Fibroblast of skin of abdomen (primary cell): ENCODE data around the gene SUPT16H. TPM values are rescaled to one million over a fixed set of nuclear protein-coding genes. Genes with fewer than 3 reads are reported as not detected.
"Not testable (repeated sequence)": the region's sequence is repeated elsewhere in the genome, so short reads cannot be mapped to it uniquely, and the experiment has no call there.

Experiments
- DNase-seq: peaks from one replicate; pipeline ENCODE4 v3.0.0-alpha.2; 2013
- polyA plus RNA-seq, 2 experiments: library from polyadenylated mRNA; unstranded; fragments of 120-200 nt; gene quantifications; one replicate each; pipeline ENCODE4 v1.2.1, GENCODE V29; 2013; ENCODE audit not compliant: insufficient read length in 2 of 2

The SUPT16H gene
- 90.7 TPM for polyA plus RNA-seq (2013, experiment 1 of 2; ENCODE audit: insufficient read length)
- polyA plus RNA-seq (2013, experiment 2 of 2; ENCODE audit: insufficient read length): 85.2 TPM

- DNase-seq: peak; percentile 97
These were observed at the start of gene SUPT16H for GRCh38 chr14:21383848-21384493. TSS of gene SUPT16H (minus strand) at chr14:21384019. CDS start at chr14:21383927, 92 bp downstream.

- DNase-seq: no peak
These were observed 47.3 kb upstream of the SUPT16H start for GRCh38 chr14:21431126-21431525.

- no peak for DNase-seq
These were observed 45.1 kb upstream of the SUPT16H start for GRCh38 chr14:21428930-21429329.

- DNase-seq: no peak
These were observed 42.9 kb upstream of the SUPT16H start for GRCh38 chr14:21426692-21427091.

- DNase-seq: no peak
These were observed 35.7 kb upstream of the SUPT16H start for GRCh38 chr14:21419528-21419927.

GRCh38 chr14:21415329-21415728 is 31.5 kb upstream of the SUPT16H start:
- DNase-seq: no peak

GRCh38 chr14:21414137-21414631 is 30.4 kb upstream of the SUPT16H start:
- DNase-seq: no peak

DNA sequence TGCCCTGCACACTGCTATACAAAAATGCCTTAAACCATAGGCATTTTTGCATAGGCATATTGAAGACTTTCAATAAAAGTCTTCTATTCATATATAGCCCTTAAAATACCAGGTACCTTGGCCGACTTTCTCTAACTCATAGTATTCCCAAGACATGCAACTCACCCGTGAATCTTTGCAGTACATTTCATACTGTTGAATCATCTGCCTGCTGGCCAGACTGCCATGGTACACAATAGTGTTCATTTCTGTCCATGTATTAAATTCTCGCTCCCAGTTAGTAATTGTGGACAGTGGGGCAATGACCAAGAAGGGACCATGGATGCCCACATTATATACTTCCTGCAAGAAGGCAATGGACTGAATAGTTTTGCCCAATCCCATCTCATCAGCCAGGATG is 24.3 kb upstream of the SUPT16H start:
- peak; percentile 30 for DNase-seq

DNA sequence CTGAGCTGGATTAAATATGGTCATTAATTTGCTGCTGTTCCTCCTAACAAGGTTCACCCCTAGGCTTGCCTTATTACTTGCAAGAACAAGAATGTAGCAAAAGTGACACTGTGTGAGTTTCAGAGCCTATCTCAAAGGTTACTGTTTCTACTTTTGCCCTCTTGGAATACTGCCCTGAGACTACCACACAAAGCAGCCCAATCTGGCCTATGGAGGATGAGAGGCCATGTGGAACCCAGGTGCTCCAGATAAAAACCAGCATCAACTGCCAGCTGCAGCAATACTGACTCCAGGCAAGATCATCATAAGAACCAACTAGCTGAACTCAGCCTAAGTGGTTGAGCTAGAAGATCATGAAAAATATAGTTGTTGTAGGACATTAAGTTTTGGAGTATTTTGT is 22.4 kb upstream of the SUPT16H start:
- DNase-seq: no peak

GRCh38 chr14:21405097-21405496 is 21.3 kb upstream of the SUPT16H start:
- DNase-seq: no peak

- no peak for DNase-seq
These were observed 15.6 kb upstream of the SUPT16H start for GRCh38 chr14:21399311-21399870.

DNA sequence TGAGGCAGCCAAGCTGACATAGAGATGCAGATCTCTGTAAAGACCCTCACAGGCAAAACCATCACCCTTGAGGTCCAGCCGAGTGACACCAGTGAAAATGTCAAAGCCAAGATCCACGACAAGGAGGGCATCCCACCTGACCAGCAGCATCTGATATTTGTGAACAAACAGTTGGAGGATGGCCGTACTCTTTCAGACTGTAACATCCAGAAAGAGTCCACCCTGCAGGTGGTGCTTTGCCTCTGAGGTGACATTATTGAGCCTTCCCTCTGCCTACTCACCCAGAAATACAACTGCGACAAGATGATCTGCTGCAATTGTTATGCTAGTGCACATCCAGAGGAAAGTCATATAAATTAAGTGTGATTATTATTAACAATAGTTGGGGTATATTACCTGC is 15.1 kb upstream of the SUPT16H start:
- DNase-seq: no peak

DNA sequence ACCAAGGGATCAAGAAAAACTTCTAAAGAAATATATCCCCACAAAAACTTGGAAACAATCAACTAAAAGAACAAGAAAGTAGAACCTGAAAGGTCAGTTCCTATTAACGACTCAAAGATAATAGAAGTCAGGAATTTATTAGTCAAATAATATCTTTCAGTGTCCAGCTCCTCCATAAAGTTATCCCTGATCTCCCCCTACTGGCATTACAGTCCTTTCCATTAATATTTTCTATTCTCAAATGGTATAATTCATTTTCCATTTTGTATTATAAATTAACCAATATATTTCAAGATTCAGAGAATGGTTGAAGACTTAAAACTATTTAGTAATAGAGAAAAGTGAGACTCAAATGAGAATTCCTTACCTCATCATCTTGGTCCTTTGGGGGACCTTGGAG is 11.6 kb upstream of the SUPT16H start:
- DNase-seq: no peak

- DNase-seq: no peak
These were observed 1.5 kb upstream of the SUPT16H start for GRCh38 chr14:21385188-21385904.

DNA sequence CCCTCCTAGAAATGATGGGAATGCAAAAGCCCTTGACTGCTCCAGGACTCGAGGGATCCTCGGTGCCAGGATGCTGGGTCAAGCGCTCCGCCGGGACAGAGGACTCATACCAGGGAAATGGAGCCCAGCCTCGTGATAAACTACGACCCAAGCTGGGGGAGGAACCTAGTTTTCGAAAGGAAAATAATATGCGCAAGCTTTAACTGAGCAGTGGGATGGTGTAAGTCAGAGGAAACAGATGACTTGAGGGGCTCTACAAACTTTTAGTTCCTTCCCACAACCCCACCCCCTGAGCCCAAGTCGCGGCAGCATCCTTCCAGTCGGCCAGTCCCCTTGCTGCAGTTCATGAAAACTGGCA is 654 bp upstream of the SUPT16H start:
- DNase-seq: no peak

DNA sequence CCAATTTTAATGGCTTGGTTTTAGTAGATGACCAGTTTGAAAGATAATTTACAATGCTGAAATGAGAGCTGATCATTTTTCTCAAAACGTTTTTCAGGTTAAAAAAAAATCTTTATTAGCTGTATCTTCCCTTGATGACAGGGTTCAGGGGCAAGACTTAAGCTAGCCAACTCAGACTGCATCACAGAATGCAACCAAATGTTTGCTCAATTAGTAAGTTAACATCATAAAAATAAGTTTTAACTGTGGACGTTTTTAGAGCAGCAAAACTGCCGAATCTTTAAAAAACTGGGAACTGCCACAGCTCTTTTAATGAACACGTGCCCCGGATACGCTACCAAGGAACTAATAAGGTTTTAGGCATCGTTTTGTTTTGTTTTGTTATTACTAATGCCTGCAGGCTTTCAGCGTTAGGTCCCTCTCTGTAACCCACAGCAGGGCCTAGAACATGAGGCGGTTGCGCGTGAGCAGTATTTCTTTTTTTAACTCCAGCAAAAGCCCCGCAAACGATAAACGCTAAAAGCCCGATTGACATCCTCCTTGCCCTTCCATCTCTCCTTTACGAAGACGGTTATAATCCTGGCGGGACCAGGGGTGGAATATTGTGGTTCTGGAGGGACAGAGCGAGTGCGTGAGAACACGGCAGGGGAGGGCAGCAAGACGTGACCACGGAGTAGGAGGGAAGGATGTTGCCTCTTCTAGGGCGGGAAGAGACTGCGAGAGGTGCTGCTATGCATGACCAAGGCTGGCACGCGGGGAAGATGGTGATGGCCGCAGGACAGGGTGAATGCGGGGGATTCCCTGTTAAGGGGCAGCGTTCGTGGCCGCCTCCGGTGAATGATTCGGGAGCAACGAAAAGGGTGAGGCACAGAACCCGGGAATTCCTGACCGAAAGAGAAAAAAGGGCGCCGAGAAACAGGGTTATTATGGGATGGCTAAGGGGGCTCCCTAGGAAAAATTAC is 652 bp downstream of the SUPT16H start:
- peak; percentile 51 for DNase-seq

GRCh38 chr14:21382095-21382494 is 1.7 kb downstream of the SUPT16H start:
- no peak for DNase-seq

GRCh38 chr14:21379338-21379737 is 4.5 kb downstream of the SUPT16H start:
- no peak for DNase-seq

- no peak for DNase-seq
These were observed 9.8 kb downstream of the SUPT16H start for GRCh38 chr14:21373980-21374379.

GRCh38 chr14:21372814-21373213 is 11.0 kb downstream of the SUPT16H start:
- DNase-seq: not testable (repeated sequence)

DNA sequence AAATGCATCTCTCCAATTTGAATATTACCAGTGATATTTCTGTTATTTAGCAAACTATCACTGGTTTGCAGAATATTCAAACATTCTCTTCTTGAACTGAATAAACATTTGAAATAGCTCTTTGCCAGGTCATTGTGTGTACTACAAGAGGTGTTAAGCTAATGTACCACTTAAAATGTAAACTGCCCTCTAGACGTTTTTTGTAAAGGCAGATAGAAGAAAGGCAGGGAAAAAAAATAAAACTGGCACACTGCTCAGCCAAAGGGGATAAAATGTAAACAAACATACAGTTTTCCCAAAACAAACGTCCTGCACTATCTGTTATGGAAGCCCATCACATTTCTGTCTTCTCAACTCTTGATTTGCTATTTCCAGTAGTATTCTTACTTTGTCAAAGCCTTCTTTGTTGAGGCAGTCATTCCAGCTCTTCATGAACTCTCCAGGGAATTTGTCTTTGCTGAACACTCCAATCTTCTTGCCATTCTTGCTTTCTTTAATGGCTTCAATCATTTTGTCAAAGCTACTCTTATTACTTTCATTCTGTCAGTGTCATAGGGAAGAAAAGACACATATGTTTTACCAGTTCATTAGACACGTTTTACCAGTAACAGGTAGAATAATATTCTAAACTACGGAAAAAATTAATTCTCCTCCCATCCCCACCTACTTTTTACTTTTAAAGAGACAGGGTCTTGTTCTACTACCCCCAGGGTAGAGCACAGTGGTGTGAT is 13.7 kb downstream of the SUPT16H start:
- DNase-seq: no peak
